Astrocyte of the cerebellum (primary cell): Measurements from ENCODE around the gene GTF3C6.
"Not testable (repeated sequence)": the region's sequence is repeated elsewhere in the genome, so short reads cannot be mapped to it uniquely, and the experiment has no call there.

ENCODE experiments used
- DNase-seq: peaks from one replicate; pipeline ENCODE4 v3.0.0-alpha.2; 2011; ENCODE audit warnings: low read depth
- H3K4me3 ChIP-seq: 2 replicates; pipeline ENCODE4 v1.5.1; 2011; ENCODE audit warnings: mild to moderate bottlenecking, low read depth, low read length, moderate library complexity
- CTCF ChIP-seq: IDR thresholded peaks from 2 replicates; pipeline ENCODE4 v1.5.1; 2012; ENCODE audit warnings: low read length, low read depth, moderate library complexity, mild to moderate bottlenecking; ENCODE audit errors: missing control alignments
- in situ Hi-C: cut with HindIII; loops from 2 replicates; pipeline ENCODE4 v1.10.0; 2017; ENCODE audit warnings: low sequenced_read_pairs

The GTF3C6 gene

GRCh38 chr6:111015389-111016124, 57.1 kb downstream of the GTF3C6 start:
- H3K4me3 ChIP-seq: no peak overlapping the region
- in situ Hi-C loops: no loop called here
- TF ChIP-seq CTCF: no peak
- DNase-seq: no peak

GRCh38 chr6:111017241-111017640, 58.7 kb downstream of the GTF3C6 start:
- H3K4me3 ChIP-seq, in situ Hi-C loops, DNase-seq: not testable (repeated sequence)
